DOHH2 (cell line): Measurements from ENCODE around the gene HRH4.

Source experiments
- CTCF ChIP-seq: fragments of 200-600 bp; sonication (generic); IDR thresholded peaks from one replicate; pipeline ENCODE4 v1.5.1; 2014; ENCODE audit warnings: antibody characterized with exemption, mild to moderate bottlenecking, low read depth, low read length; ENCODE audit not compliant: poor library complexity, severe bottlenecking
- EZH2phosphoT487 ChIP-seq: fragments of 200-600 bp; sonication (generic); IDR thresholded peaks from 2 replicates; pipeline ENCODE4 v1.6.1; 2017; ENCODE audit warnings: borderline replicate concordance, mild to moderate bottlenecking, antibody characterized with exemption, low read length, moderate library complexity, mixed read lengths

GRCh38 chr18:24506175-24506574 lies 45.7 kb downstream of the HRH4 start:
- TF ChIP-seq CTCF: no peak
- TF ChIP-seq EZH2phosphoT487: no peak
